ENCODE data around the gene BRIP1. TPM values are rescaled to one million over a fixed set of nuclear protein-coding genes. Genes with fewer than 3 reads are reported as not detected.

BRIP1 gene
- total and polyA plus RNA-seq, 2 donors (not counting 3 experiments of a cell fraction or from before 2014, with no cell fraction given) = 1.8 to 12.1 TPM

DNA sequence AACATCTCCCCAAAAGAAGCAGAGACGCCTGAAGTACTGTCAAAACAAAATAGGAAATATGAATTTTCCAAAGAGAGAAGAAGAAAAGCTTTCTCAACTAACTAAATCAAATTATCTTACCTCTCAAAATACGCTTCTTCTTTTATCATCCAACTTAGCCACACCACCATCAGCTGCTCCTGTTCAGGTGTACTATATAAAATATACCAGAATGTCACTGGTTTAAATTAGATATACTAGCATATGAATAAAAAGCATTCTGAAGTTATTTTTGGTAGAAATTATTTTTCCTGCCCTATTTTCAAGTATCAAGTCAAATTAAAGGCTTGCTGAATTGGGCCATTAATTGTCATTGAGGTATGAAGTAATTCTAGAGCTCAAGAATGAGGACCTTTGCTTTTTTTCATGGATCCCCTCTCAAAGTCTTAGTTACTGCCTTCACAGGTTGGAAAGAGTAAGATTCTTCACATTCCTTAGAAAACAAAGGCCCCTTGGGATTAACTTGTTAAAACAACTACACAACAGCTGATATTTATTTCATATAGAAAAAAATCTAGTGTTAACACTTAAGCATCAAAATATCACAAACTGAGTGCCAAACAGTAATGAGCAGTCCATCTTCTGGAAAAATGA, 34.3 kb upstream of the BRIP1 start:
- TF ChIP-seq, protein P1, sequence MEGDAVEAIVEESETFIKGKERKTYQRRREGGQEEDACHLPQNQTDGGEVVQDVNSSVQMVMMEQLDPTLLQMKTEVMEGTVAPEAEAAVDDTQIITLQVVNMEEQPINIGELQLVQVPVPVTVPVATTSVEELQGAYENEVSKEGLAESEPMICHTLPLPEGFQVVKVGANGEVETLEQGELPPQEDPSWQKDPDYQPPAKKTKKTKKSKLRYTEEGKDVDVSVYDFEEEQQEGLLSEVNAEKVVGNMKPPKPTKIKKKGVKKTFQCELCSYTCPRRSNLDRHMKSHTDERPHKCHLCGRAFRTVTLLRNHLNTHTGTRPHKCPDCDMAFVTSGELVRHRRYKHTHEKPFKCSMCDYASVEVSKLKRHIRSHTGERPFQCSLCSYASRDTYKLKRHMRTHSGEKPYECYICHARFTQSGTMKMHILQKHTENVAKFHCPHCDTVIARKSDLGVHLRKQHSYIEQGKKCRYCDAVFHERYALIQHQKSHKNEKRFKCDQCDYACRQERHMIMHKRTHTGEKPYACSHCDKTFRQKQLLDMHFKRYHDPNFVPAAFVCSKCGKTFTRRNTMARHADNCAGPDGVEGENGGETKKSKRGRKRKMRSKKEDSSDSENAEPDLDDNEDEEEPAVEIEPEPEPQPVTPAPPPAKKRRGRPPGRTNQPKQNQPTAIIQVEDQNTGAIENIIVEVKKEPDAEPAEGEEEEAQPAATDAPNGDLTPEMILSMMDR (IDR thresholded peaks at IDR 0.05; ENCODE audit: extremely low read depth in 1 of 2, insufficient read depth in 1 of 2, low read depth in 1 of 2, low read length in 2 of 2) = no peak
- TF ChIP-seq POLR2A (IDR thresholded peaks at IDR 0.05; ENCODE audit: low read depth, low read length) (no peak), JUN (IDR thresholded peaks at IDR 0.05; ENCODE audit: borderline replicate concordance, insufficient read depth, insufficient read length, low read depth) (no peak), GATA2 (IDR thresholded peaks at IDR 0.05; ENCODE audit: insufficient read depth, insufficient read length, low read depth, low read length) (no peak), MYC (IDR thresholded peaks at IDR 0.05; ENCODE audit: low read depth, low read length) (no peak), FOS (IDR thresholded peaks at IDR 0.05; ENCODE audit: borderline replicate concordance, insufficient read depth, low read length) (no peak), POLR2AphosphoS5 (IDR thresholded peaks at IDR 0.05; ENCODE audit: insufficient read depth, low read depth, low read length) (no peak), EZH2 (IDR thresholded peaks at IDR 0.05; ENCODE audit: borderline replicate concordance, low read depth, low read length, severe bottlenecking) (no peak)
- TF ChIP-seq, protein P2, sequence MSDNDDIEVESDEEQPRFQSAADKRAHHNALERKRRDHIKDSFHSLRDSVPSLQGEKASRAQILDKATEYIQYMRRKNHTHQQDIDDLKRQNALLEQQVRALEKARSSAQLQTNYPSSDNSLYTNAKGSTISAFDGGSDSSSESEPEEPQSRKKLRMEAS (IDR thresholded peaks at IDR 0.05; ENCODE audit: insufficient read depth, insufficient read length) = no peak
- CTCF ChIA-PET = no interaction called here
- DNase-seq (ENCODE audit: low read depth, low spot score) (no peak), FAIRE-seq (no peak)
- Histone ChIP-seq H3K4me1 (ENCODE audit: control insufficient read depth, extremely low read depth, insufficient read depth, low read length) (no peaks in the 10 kb centered on the region), H3K79me2 (ENCODE audit: control insufficient read depth, insufficient read depth, low read length) (no peaks in the 10 kb centered on the region), H3K4me3 (replicated peaks in 1 of 3; ENCODE audit: insufficient read depth in 1 of 3, low read depth in 1 of 3, low read length in 3 of 3) (no peak overlapping the region), H3K9me3 (replicated peaks; ENCODE audit: control insufficient read depth, insufficient read depth, low read length) (no peaks in the 10 kb centered on the region), H3K9me1 (replicated peaks; ENCODE audit: control insufficient read depth, extremely low read depth, insufficient read depth, low read length) (no peaks in the 10 kb centered on the region), H4K20me1 (replicated peaks; ENCODE audit: control insufficient read depth, extremely low read depth, insufficient read depth, low read length) (no peaks in the 10 kb centered on the region), H3K27me3 (ENCODE audit: control insufficient read depth in 2 of 2, insufficient read depth in 2 of 2, low read length in 2 of 2) (no peaks in the 10 kb centered on the region), H2AFZ (ENCODE audit: low read depth, low read length) (no peak overlapping the region), H3K36me3 (ENCODE audit: control insufficient read depth in 2 of 2, extremely low read depth in 1 of 2, insufficient read depth in 2 of 2, low read length in 2 of 2) (peaks cover 0 to 2% of the 10 kb centered on the region in 2 experiments), H3K4me2 (ENCODE audit: insufficient read depth, low read length) (no peak overlapping the region), H3K27ac (ENCODE audit: insufficient read depth, low read depth, low read length) (no peak overlapping the region), H3K9ac (replicated peaks; ENCODE audit: extremely low read depth, insufficient read depth, low read length) (no peak overlapping the region)
- POLR2A ChIA-PET = no interaction called here
- intact Hi-C loops (cut with micrococcal nuclease) = no loop called here
- no TSS peak for BruUV-seq (replicated peaks)
- dilution Hi-C loops (cut with MboI; ENCODE audit: extremely low pct_ligation_motif_present, low sequenced_read_pairs) = no loop called here
